H1 (cell line): ENCODE measurements around the gene SLC6A7. TPM values are rescaled to one million over a fixed set of nuclear protein-coding genes. Genes with fewer than 3 reads are reported as not detected.
A peak's percentile ranks its signal among the peaks of the same experiment; 100 is the strongest.

Experiments used
- CTCF ChIA-PET: fragments of 300-600 bp; sonication (Branson Sonifier 250); formaldehyde crosslinking; loops from one replicate; lab custom pipeline; 2021; ENCODE audit not compliant: partially characterized antibody; lab: Charles Lee
- POLR2A ChIA-PET: fragments of 300-600 bp; sonication (Branson Sonifier 250); formaldehyde crosslinking; loops from one replicate; lab custom pipeline; 2021; ENCODE audit warnings: inconsistent platforms; ENCODE audit not compliant: partially characterized antibody; lab: Charles Lee
- DNase-seq, 2 experiments: peaks; one replicate each; pipeline versions ENCODE4 v3.0.0 to v3.0.0-alpha.2; 2010 to 2022; ENCODE audit warnings: low spot score in 2 of 2, low read depth in 1 of 2, mixed read lengths in 1 of 2
- FAIRE-seq: peaks from 2 replicates; lab custom pipeline; 2011; peaks lifted over from hg19 to GRCh38; lab: Jason Lieb, UNC
- H2AFZ ChIP-seq: 2 replicates; pipeline ENCODE4 v1.8.1; 2012; ENCODE audit warnings: low read length, inconsistent platforms
- H2AK5ac ChIP-seq: 2 replicates; pipeline ENCODE4 v1.6.1; 2013; ENCODE audit warnings: low read depth, low read length
- H2BK120ac ChIP-seq: replicated peaks from 2 replicates; pipeline ENCODE3; 2013; ENCODE audit warnings: low read depth, low read length, inconsistent platforms
- H2BK12ac ChIP-seq: 2 replicates; pipeline ENCODE4 v1.6.1; 2013; ENCODE audit warnings: low read depth, low read length
- H2BK15ac ChIP-seq: 2 replicates; pipeline ENCODE4 v1.6.1; 2013; ENCODE audit warnings: low read length
- H2BK20ac ChIP-seq: 2 replicates; pipeline ENCODE4 v1.6.1; 2013; ENCODE audit warnings: low read length
- H2BK5ac ChIP-seq: 2 replicates; pipeline ENCODE4 v1.6.1; 2013; ENCODE audit warnings: low read depth, low read length
- H3K14ac ChIP-seq: 2 replicates; pipeline ENCODE4 v1.6.1; 2013; ENCODE audit warnings: inconsistent platforms; ENCODE audit not compliant: insufficient read length
- H3K18ac ChIP-seq: 2 replicates; pipeline ENCODE4 v1.6.1; 2013; ENCODE audit warnings: low read length; ENCODE audit errors: extremely low read depth
- H3K23ac ChIP-seq: 2 replicates; pipeline ENCODE4 v1.6.1; 2013; ENCODE audit warnings: inconsistent platforms; ENCODE audit not compliant: insufficient read length
- H3K23me2 ChIP-seq: 2 replicates; pipeline ENCODE4 v1.6.1; 2013; ENCODE audit warnings: low read depth, low read length
- H3K27ac ChIP-seq: 2 replicates; pipeline ENCODE4 v1.6.1; 2011; ENCODE audit warnings: low read depth, low read length, inconsistent platforms
- H3K27me3 ChIP-seq, 4 experiments: replicated peaks in 1 of 4; 1 replicate in 1 of 4; 2 replicates in 3 of 4; pipeline versions ENCODE4 v1.6.1 to v1.8.1; 2011 to 2013; ENCODE audit warnings: low read length in 3 of 4, mild to moderate bottlenecking in 3 of 4, inconsistent platforms in 2 of 4, mixed read lengths in 2 of 4, moderate library complexity in 1 of 4; ENCODE audit not compliant: control insufficient read depth in 3 of 4, insufficient read depth in 3 of 4; ENCODE audit errors: extremely low read depth in 1 of 4
- H3K36me3 ChIP-seq, 4 experiments: 2 replicates each; pipeline versions ENCODE4 v1.6.1 to v1.8.1; 2011 to 2013; ENCODE audit warnings: mild to moderate bottlenecking in 4 of 4, low read length in 3 of 4, moderate library complexity in 2 of 4, control low read depth in 1 of 4, inconsistent platforms in 1 of 4; ENCODE audit not compliant: insufficient read depth in 4 of 4, control insufficient read depth in 2 of 4
- H3K4ac ChIP-seq: replicated peaks from 2 replicates; pipeline ENCODE3; 2013; ENCODE audit warnings: low read length, low read depth, mixed read lengths, inconsistent platforms; ENCODE audit not compliant: insufficient read length
- H3K4me1 ChIP-seq, 4 experiments: replicated peaks in 1 of 4; 1 replicate in 1 of 4; 2 replicates in 3 of 4; pipeline versions ENCODE4 v1.6.1 to v1.8.1; 2011 to 2013; ENCODE audit warnings: low read length in 3 of 4, inconsistent platforms in 2 of 4, mixed read lengths in 1 of 4; ENCODE audit not compliant: insufficient read depth in 4 of 4, control insufficient read depth in 3 of 4
- H3K4me2 ChIP-seq, 2 experiments: 2 replicates each; pipeline versions ENCODE4 v1.6.1 to v1.8.1; 2011 to 2013; ENCODE audit warnings: low read depth in 2 of 2, low read length in 2 of 2, control low read depth in 1 of 2, inconsistent platforms in 1 of 2, mild to moderate bottlenecking in 1 of 2; ENCODE audit not compliant: insufficient read depth in 1 of 2
- H3K4me3 ChIP-seq, 4 experiments: fragments of 200-600, 300-600 bp in 1 of 4; sonication (generic), shearing (Covaris generic), sonication (Bioruptor Twin) in 1 of 4; 2 replicates each; pipeline versions ENCODE4 v1.5.1 to v1.8.1; 2011 to 2016; ENCODE audit warnings: low read length in 4 of 4, low read depth in 3 of 4, control low read depth in 2 of 4, inconsistent platforms in 2 of 4, mild to moderate bottlenecking in 2 of 4, mixed read lengths in 1 of 4, moderate library complexity in 1 of 4; ENCODE audit not compliant: insufficient read depth in 2 of 4; ENCODE audit errors: extremely low read depth in 1 of 4
- H3K56ac ChIP-seq: replicated peaks from 2 replicates; pipeline ENCODE3; 2013; ENCODE audit warnings: low read depth, mild to moderate bottlenecking, mixed read lengths, low read length, inconsistent platforms; ENCODE audit not compliant: insufficient read length
- H3K79me1 ChIP-seq: 2 replicates; pipeline ENCODE4 v1.6.1; 2013; ENCODE audit warnings: low read depth, low read length, control low read depth
- H3K79me2 ChIP-seq, 2 experiments: 2 replicates each; pipeline versions ENCODE4 v1.6.1 to v1.8.1; 2012 to 2013; ENCODE audit warnings: low read length in 2 of 2, mild to moderate bottlenecking in 2 of 2, inconsistent platforms in 1 of 2; ENCODE audit not compliant: insufficient read depth in 2 of 2, control insufficient read depth in 1 of 2
- H3K9ac ChIP-seq, 4 experiments: replicated peaks in 1 of 4; 1 replicate in 1 of 4; 2 replicates in 3 of 4; pipeline versions ENCODE4 v1.6.1 to v1.8.1; 2011 to 2013; ENCODE audit warnings: low read depth in 3 of 4, low read length in 3 of 4, control low read depth in 2 of 4, mild to moderate bottlenecking in 2 of 4, moderate library complexity in 2 of 4, inconsistent platforms in 1 of 4; ENCODE audit errors: extremely low read depth in 1 of 4
- H3K9me3 ChIP-seq, 2 experiments: 2 replicates each; pipeline versions ENCODE4 v1.6.1 to v1.8.1; 2012 to 2013; ENCODE audit warnings: mild to moderate bottlenecking in 2 of 2, moderate library complexity in 2 of 2, control low read depth in 1 of 2, inconsistent platforms in 1 of 2, low read depth in 1 of 2, low read length in 1 of 2, mixed read lengths in 1 of 2; ENCODE audit not compliant: insufficient read depth in 2 of 2
- H4K20me1 ChIP-seq, 2 experiments: replicated peaks in 1 of 2; 2 replicates each; pipeline versions ENCODE3 to v1.8.1; 2011 to 2013; ENCODE audit warnings: inconsistent platforms in 2 of 2, low read length in 2 of 2, mild to moderate bottlenecking in 1 of 2; ENCODE audit not compliant: insufficient read depth in 2 of 2, control insufficient read depth in 1 of 2
- H4K5ac ChIP-seq: 2 replicates; pipeline ENCODE4 v1.6.1; 2013; ENCODE audit warnings: low read length, low read depth, mixed read lengths, inconsistent platforms; ENCODE audit not compliant: insufficient read length
- H4K8ac ChIP-seq: 2 replicates; pipeline ENCODE4 v1.8.0; 2013; ENCODE audit warnings: mild to moderate bottlenecking, moderate library complexity, low read length, inconsistent platforms; ENCODE audit not compliant: insufficient read depth; ENCODE audit errors: extremely low read depth
- H4K91ac ChIP-seq: replicated peaks from 2 replicates; pipeline ENCODE3; 2013; ENCODE audit warnings: low read length, mixed read lengths, inconsistent platforms; ENCODE audit not compliant: insufficient read length
- CEBPB ChIP-seq: IDR thresholded peaks from 2 replicates; pipeline ENCODE4 v1.6.1; 2012; ENCODE audit warnings: low read depth, low read length
- KDM4A ChIP-seq: IDR thresholded peaks from one replicate; pipeline ENCODE4 v1.7.1; 2012; ENCODE audit warnings: low read depth, mild to moderate bottlenecking, moderate library complexity, low read length, inconsistent platforms; ENCODE audit not compliant: severe bottlenecking
- TAF1 ChIP-seq: IDR thresholded peaks from 2 replicates; pipeline ENCODE4 v1.6.1; 2011; ENCODE audit warnings: mild to moderate bottlenecking, low read depth, low read length
- YY1 ChIP-seq: IDR thresholded peaks from 2 replicates; pipeline ENCODE4 v1.6.1; 2011; ENCODE audit warnings: low read depth, mild to moderate bottlenecking, low read length
- WGBS, 2 experiments: shearing (Covaris generic) in 1 of 2; methylation state at CpG; one replicate each; pipeline versions ENCODE4 v1.1.6 to v1.1.7; 2013 to 2015; ENCODE audit warnings: low lambda C conversion rate in 2 of 2, mixed read lengths in 2 of 2, inconsistent platforms in 1 of 2, low coverage in 1 of 2, missing lambda C conversion rate in 1 of 2; ENCODE audit not compliant: insufficient replicate concordance in 2 of 2, insufficient coverage in 1 of 2, insufficient read length in 1 of 2; ENCODE audit errors: extremely low coverage in 1 of 2, missing lambda C conversion rate in 1 of 2; 5-methylcytosine and 5-hydroxymethylcytosine counted together
- polyA plus RNA-seq, 7 experiments: library from polyadenylated mRNA; depleted of rRNA in 3 of 7; stranded (reverse) in 5 of 7; unstranded in 2 of 7; fragments of >200 nt in 5 of 7; fragments of 200-250 nt in 2 of 7; gene quantifications; 1 replicate in 5 of 7; 2 replicates in 1 of 7; 4 replicates in 1 of 7; pipeline versions ENCODE4 v1.2.1 to v1.2.3, GENCODE V29; 2011 to 2013; ENCODE audit warnings: missing spikeins in 2 of 7, mixed read lengths in 2 of 7
- total RNA-seq: library from RNA; stranded (reverse); fragmentation: NEBNext Ultra II Directional; extraction: Animal tissue kit (Norgen Biotek cat#: 25700); gene quantifications from 2 replicates; pipeline ENCODE4 v1.2.1, GENCODE V29; 2021
- TF ChIP-seq, protein P1 (sequence below): IDR thresholded peaks from 2 replicates; pipeline ENCODE4 v1.6.1; 2012; ENCODE audit warnings: inconsistent platforms
- TF ChIP-seq, protein P2 (sequence below): IDR thresholded peaks from 2 replicates; pipeline ENCODE4 v1.6.1; 2012; ENCODE audit warnings: low read length, inconsistent platforms
- TF ChIP-seq, protein P3 (sequence below): IDR thresholded peaks from 2 replicates; pipeline ENCODE4 v1.6.1; 2011; ENCODE audit warnings: low read depth, mild to moderate bottlenecking, low read length; ENCODE audit not compliant: insufficient read depth

SLC6A7 gene
- total and polyA plus RNA-seq, 2 of the 8 experiments (the other 6 are each of a cell fraction or from before 2014, with no cell fraction given) = 0.07 to 0.12 TPM

DNA sequence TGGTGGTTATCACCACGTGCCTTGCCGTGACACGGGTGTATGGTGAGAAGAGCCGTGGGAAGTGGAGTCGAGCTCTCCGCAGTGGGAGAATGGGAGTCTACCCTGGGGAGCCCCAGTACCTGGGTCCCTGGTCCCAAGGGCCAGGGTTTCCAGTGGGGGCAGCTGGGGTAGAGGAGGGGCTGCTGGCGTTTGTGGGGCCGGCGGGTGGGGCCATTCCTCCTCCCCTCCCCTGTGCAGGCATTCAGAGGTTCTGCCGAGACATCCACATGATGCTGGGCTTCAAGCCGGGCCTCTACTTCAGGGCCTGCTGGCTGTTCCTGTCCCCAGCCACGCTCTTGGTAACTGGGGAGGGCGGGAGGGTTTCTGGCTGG lies 14.7 kb downstream of the SLC6A7 start:
- Histone ChIP-seq H3K9ac (no peak overlapping the region), H2BK5ac (no peak overlapping the region)
- POLR2A ChIA-PET = interaction anchor here (1.2 kb wide), 1 partner anchor 154 kb away, joined by 3 read pairs; no protein-coding TSS in a partner anchor
- TF ChIP-seq, protein P1, sequence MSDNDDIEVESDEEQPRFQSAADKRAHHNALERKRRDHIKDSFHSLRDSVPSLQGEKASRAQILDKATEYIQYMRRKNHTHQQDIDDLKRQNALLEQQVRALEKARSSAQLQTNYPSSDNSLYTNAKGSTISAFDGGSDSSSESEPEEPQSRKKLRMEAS = no peak
- TF ChIP-seq KDM4A = no peak
- TF ChIP-seq, protein P2, sequence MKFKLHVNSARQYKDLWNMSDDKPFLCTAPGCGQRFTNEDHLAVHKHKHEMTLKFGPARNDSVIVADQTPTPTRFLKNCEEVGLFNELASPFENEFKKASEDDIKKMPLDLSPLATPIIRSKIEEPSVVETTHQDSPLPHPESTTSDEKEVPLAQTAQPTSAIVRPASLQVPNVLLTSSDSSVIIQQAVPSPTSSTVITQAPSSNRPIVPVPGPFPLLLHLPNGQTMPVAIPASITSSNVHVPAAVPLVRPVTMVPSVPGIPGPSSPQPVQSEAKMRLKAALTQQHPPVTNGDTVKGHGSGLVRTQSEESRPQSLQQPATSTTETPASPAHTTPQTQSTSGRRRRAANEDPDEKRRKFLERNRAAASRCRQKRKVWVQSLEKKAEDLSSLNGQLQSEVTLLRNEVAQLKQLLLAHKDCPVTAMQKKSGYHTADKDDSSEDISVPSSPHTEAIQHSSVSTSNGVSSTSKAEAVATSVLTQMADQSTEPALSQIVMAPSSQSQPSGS = no peak
- TF ChIP-seq CEBPB = no peak
- TF ChIP-seq, protein P3, sequence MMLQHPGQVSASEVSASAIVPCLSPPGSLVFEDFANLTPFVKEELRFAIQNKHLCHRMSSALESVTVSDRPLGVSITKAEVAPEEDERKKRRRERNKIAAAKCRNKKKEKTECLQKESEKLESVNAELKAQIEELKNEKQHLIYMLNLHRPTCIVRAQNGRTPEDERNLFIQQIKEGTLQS = no peak
- no peak for TF ChIP-seq TAF1
- TF ChIP-seq YY1 = no peak

More for the DNA sequence above, 14.7 kb downstream of the SLC6A7 start:
- Histone ChIP-seq H4K20me1 (no peaks in the 10 kb centered on the region), H3K79me1 (no peaks in the 10 kb centered on the region), H2AK5ac (no peak overlapping the region), H4K5ac (no peak overlapping the region), H2BK12ac (no peak overlapping the region), H3K23me2 (no peaks in the 10 kb centered on the region; the same call in 1 of the 2 replicates), H4K91ac (no peak overlapping the region), H3K27ac (no peak overlapping the region), H3K18ac (no peak overlapping the region), H3K14ac (no peak overlapping the region), H2AFZ (no peak overlapping the region), H3K27me3 (no peaks in the 10 kb centered on the region; a peak in 2 of 7 replicates), H3K56ac (no peak overlapping the region), H3K36me3 (no peaks in the 10 kb centered on the region), H2BK20ac (no peak overlapping the region), H3K79me2 (no peaks in the 10 kb centered on the region), H3K4ac (no peak overlapping the region), H2BK120ac (no peak overlapping the region), H3K4me2 (no peak overlapping the region), H3K4me1 (peaks cover 0 to 18% (median 10%) of the 10 kb centered on the region in 4 experiments; a peak in 6 of 7 replicates), H3K4me3 (no peak overlapping the region), H4K8ac (0 out of 2 replicates have a peak overlapping the region, but pooled peaks have one; percentile 16), H3K9me3 (no peaks in the 10 kb centered on the region), H2BK15ac (no peak overlapping the region), H3K23ac (no peak overlapping the region)
- 84% methylated on average over 12 of the region's 13 CpGs; no CpG with 5 or more reads in 1 of the 2 experiments for WGBS, 2 experiments
- FAIRE-seq (no peak), DNase-seq (no peak)
- CTCF ChIA-PET = interaction anchor here (0.7 to 23.7 kb wide), 5 partner anchors 7 to 147 kb away, joined by 3 to 406 read pairs (median 302); partner anchors contain the start of genes CDX1, PDGFRB and SLC6A7
